CD4-positive, alpha-beta T cell treated with Interleukin-4 for 4 hours (primary cell): ENCODE results near the gene TM4SF18.

Experiments used
- DNase-seq: peaks from one replicate; pipeline ENCODE4 v3.0.0-alpha.2; 2020

Gene TM4SF18

DNA sequence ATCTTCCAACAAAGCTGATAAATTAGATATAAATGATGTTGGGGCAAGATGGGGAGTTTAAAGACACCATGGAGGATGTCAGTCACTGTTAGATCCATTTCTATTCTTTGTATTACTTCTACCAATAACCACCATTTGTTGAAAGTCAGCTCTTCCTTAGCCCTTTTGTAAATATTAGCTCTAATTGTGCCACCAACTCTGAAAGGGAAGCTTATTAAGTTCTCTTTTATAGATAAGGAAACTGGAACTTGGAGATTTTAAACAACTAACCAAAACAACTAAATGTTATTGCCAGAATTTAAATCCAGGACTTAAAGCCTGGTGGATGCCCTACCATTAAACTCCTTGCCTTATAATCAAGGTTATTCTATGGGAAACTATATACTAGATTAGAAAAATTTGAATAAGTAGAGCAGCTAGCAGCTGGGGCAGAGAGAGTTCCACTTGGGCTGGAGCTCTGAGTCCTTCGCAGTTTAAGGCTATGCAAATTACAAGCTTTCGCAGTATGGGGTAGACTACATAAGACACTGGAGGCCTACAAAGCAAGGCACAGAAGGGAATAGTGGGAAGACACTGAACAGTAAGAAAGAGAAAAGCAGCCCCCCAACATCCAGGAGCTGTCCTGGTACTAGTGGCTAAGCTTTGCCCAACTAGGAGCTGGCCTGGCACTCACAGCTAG is 52.6 kb downstream of the TM4SF18 start:
- no peak for DNase-seq

DNA sequence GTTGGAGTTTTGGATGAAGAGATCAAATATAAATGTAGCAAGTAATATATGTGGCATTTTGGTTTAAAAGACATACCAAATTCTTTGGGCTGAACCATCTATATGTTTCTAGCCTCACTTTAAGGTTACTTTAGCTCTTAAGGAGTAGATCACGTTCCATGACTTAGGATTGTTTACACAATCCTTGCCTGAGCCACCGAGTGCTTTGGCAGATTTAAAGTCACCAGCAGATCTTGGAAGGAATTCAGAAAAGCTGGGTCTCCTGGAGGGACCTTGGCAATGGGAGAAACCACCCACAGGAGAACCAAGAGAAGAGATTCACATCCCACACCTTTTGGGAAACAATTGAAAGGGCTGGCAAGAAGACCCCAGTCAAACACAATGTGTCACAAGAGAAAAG is 54.5 kb downstream of the TM4SF18 start:
- no peak for DNase-seq

DNA sequence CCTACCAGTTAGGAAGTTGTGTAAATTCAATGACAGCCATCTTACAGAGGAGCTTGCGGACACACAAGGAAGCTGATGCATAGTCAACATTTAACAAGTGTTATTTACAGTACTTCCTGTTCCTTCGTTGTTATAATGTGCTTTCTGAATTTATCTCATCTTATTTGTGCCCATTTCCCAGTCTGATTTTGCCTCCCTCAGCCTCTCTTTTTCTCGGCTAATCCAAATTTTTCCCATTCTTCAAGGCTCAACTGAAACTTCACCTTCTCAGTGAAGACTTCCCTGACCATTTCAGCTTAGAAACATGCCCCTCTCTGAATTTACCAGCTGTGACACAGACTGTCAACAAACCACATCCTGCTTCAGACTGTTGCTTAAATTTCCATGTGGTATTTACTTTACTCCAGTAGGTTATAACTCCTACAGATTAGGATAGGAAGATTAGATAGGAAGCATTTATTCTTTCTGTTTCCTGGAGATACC is 56.1 kb downstream of the TM4SF18 start:
- DNase-seq: peak; percentile 46

DNA sequence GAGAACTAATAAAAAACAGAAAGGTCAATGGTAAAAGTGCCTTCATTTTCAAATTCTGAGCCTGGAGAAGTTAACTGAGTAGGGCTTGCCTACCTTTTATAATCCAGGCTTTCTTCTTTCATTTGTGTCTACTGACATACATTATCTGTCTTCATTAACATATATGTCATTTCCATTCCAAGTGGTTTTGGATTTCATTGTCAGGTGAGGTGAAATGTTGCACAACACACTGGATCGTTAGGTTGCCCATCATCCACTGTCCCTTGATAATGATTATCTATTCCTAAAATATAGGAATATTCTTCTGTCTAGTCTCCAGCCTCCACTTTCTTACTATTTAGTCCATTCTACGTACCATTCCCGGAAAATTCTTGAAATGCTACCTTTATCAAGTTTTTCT is 56.8 kb downstream of the TM4SF18 start:
- no peak for DNase-seq

DNA sequence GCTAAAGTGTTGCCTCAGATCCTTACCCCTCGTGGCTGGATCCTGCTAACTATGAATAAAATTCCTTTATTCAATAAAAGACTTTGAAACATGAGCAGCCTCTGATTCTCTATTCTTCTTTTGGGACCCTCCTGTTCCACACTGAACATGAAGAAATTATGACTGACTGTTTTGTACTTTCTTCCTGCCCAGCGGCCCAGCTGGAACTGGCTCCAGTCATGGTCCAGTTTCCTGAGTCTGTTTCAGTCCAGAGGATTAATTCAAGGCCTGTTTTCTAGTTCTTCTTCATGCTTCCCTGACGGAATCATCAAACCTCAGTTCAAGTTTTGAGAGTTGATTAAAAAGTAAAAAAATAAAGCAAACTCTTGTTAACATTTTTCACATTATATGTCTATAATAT is 59.2 kb downstream of the TM4SF18 start:
- no peak for DNase-seq

DNA sequence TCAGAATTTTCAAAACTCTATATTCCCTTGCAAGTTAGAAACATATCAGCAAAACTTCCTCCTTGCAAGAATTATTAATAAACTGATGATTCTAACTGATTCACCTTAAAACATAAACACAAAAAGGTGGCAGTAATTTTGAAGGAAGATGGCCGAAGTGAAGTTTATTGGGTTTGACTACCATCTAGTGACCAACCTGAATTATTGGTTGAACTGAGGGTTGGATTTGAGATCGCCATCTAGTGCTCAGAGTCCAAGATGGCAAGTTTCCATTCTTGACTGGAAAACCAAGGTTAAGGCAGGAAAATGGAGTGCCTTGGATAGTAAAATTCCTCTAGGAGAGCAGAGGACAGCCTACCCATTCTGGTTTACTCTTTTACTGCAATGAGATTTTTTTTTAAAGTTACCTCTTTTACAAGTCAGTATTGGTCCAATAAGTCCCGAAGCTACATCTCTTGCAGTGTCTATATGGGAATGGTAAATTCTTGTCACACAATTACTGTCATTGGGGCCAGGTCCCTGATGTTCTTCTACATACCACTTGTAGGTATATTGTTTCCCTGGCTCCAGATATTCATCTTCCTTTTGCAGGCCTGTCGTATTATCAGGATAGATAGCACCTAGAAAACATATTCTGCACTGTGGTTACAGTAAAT is 60.2 kb downstream of the TM4SF18 start:
- peak; percentile 70 for DNase-seq

DNA sequence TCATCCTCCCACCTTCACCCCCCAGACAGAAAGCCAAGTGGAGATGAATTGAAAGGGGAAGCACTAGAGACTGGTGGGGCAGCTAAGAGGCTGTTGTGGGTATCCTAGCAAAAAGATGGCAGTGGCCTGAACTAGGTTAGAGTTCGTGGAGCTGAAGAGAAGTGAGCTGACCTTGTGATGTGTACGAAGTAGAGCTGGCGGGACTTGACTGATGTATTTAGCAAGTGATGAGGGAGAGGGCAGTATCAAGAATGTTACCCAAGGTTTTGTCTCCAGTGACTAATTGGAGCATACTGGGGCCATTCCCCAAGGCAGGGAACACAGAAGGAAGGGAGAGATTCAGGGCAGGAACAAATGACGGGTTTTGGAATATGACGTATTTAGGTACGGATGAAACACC is 61.8 kb downstream of the TM4SF18 start:
- no peak for DNase-seq

DNA sequence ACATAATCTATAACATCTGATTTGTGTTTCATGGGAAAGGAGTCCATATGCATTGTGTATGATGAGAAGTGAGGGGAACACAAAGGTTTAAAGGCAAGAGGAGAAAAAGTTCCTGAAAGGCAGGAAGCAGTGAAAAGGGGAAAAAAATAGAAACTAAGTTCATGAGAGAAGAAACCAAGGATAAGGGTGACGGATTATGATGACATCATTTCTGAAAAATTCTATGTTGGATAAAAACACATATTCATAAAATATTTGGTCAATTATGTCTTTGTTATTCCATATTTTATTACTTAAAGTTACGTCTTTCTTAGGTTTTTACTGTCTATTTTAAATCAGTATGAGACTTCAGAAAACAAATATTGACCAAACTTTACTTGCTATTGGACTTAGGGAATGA is 63.3 kb downstream of the TM4SF18 start:
- no peak for DNase-seq

DNA sequence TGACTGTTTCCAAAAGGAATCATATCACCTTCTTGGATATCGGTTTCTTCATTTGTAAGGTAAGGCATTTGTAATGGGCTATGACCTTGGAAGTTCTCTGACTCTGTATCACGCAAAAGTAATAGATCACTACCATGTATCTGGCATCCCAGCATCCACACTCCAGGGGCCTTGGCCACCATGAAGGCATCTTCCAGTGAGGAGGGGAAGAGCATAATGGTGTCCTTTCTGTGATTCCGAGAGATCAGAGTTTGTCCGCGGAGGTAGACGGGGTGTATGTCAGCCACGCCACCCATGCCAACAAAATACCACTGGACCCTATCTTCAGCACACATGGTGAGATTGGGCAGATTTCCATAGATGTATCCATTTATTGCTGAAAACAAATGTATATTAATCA is 63.7 kb downstream of the TM4SF18 start:
- no peak for DNase-seq
